Activated T-helper 9 cell treated with anti-CD3 and anti-CD28 coated beads, Interleukin-2, amount 50 U/mL, for 16 hours (primary cell): ENCODE measurements around the gene NPTXR.
"Not testable (repeated sequence)": the region's sequence is repeated elsewhere in the genome, so short reads cannot be mapped to it uniquely, and the experiment has no call there.

Source experiments
- DNase-seq: peaks from one replicate; pipeline ENCODE4 v3.0.0-alpha.2; 2020; ENCODE audit warnings: low read depth

Gene NPTXR

DNA sequence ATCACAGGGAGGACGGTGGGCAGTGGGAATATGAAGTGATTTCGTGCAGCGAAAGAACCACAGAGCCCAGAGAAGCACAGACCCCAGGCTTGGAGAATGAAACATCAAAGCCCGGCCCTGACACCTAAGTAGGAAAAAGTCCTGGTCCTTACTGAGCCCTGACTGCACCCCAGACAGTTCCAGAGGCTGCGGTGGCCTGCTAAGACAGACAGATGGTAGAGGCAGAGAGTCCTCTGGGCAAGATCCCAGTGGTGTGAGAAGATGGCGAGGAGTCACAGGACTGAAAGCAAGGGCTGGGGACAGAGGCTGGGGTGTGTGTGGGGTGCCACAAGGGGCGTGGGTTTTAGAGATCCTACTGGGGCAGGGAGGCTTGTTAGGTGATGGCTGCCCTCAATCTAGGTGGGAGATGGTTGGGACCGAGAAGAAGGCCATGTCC lies 24.5 kb upstream of the NPTXR start:
- no peak for DNase-seq

DNA sequence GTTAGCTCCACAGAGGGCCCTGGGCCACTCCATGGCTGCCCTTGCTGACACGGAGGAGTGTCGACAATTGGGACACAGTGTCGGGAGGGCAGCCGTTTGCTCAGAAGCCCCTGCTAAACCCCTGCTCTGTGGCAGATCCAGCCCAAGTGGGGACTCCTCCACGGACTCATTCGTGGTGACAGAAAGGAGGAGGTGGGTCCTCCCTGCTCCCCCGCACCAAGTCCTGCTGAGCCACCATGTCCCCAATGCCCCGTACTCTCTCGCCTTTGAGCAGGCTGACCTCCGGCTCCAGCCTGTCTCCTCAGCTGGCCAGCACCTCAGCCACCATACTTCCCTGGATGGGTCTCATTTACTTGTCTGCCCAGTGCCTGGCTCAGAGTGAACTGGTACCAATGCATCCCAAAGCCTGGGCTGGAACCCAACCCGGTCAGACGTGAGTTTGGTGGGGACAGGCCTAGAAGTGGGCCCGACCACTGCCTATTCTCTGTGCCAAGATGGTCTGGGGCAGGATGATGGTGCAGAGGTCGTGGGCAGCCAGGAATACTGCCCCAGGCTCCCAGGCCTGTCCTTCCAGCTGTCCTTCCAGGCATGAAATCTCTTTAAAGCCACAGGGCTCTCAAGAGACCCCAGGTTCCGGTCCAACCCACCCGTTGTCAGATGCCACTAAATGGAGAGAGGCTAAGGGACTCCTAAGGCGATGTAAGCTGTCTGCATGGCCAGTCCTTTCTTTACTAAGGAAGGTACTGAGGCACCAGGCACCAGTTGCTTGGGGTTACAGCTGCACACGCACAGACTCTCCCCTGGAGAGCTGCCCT lies 23.9 kb upstream of the NPTXR start:
- DNase-seq = no peak

DNA sequence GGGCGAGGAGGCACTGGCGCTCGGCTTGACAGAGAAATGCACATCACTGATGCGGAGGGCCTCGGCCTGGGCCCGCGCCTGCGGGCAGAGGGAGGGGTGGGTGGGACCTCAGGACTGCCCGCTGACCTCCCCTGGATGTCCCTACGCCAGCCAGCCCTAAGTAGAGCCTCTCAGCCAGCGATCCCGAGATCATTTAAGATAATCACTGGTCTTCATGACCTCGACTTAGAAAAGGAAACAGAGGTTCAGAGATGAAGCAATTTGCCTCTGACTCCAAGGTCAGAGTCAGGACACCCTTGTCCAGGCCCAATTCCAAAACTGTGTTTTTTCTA lies 23.3 kb upstream of the NPTXR start:
- no peak for DNase-seq

DNA sequence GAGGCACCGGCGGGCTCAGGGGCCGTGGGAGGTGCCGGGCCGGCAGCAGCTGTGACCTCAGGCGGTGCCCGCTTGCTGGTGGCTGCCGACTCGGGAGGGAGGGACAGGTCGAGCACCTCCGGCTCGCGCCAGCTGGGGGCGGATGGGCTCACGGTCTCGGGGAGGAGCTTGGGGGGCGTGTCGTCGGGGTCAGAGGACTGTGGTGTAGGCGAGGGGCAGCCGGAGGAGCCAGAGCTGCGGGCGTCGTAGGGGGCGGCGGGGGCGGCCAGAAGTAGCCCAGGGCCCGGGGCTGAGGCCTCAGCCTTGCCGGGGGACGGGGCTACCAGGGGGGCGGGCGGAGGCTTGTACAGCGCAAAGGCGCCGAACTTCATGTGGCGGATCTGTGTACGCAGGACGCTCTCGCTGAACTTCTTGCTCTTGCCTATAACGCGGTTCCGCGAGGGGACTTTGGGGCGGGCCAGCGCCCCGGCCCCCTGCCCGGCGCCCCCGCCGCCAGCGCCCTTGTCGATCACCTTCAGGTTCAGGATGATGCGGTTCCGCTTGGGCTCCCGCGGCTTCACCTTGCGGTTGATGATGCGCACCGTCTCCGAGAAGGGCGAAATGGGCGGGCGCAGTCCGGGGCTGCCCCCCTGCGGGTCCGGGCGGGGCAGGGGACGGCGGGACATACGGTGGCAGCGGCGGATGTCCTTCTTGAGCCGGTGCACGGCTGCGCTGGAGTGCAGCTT lies 22.7 kb upstream of the NPTXR start:
- no peak for DNase-seq

DNA sequence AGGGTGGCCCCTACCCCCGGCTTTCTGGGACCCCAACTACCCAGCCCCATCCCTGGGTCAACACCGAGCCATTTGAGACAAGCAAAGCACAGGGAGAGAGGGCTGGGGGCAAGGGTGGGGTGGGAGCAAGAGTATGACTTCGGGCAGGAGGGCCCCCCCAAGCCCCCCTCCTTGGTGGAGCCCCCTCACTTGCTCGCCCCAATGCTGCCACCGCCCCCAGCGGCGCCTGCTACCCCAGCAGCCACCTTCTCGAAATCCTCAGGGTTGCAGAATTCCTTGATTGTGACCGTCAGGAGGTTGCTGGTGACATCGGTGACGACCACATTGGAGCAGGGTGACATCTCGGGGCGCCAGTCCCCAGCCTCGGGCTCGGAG lies 22.2 kb upstream of the NPTXR start:
- DNase-seq = no peak

DNA sequence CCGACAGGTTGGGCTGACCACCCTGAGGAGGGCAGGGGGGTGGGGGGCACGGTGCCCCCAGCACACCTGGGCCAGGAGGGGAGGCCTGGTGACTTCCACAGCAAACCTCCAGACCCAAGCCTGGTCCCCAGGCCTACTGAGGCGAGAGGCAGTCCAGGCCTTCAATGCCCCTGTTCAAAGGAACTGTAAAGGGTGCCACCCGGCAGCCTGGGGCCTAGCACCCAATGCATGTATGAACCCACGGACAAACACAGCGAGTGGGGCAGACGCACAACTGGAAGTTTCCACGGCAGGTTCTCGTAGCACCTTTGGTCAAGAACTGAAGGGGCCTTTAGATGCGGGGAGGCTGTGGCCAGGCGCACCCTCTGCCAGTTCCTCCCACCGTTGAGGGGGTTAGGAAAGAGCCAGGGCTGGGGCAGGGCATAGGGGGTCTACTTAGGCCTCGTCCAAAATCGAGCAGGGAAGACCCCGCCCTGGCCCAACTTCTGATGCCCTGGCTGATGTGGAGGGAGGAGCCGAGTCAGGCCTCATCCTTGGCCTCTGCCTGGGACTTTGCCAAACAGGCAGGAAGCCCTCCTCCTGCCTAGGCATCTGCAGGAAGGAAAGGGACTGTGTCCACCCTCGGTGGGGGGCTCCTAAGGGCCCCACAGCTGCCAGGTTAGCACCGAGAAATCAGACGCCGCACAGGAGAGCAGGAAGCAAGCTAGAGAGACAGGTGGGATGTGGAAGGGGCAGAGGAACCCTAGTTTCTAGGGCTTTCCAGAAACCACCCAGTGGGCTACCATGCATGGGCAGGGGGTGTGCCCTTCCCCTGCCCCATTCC lies 21.6 kb upstream of the NPTXR start:
- no peak for DNase-seq

DNA sequence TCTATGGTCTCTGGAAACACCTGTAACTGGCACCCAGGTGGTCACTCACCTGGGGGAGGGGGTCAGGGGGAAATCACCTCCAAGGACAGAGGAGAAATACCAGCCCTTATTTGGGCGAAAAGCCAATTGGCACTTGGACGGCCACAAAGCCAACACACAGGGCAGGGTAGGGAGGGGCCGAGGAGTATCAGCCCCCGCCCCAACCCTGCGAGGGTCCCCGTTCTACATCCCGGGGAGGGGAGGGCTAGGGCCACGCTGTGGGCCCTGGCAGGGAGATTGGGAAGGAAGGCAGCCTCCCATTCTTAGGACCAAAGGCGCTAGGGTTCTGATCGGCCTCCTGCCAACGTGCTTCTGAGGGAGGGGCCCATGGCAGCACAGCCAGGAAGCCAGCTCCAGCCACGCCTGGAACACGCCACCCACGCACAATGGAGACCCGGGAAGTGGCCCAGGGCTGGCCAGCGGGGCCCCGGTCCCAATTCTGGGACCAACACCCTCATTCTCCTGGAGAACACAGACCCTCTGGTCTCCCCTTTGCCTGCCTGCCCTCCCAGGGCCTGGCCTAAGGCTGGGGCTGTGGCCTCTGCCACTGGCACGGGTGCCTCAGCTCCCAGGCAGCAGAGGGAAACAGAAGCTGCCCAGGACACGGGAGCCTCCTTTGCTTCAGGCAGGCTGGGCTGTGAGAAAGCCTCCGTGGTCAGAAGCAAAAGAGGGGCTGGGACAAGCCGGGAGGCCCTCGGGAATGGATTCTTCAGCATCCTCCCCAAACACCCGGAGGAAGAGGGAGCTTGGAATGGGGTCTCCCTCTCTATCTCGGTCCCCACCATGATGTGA lies 20.7 kb upstream of the NPTXR start:
- no peak for DNase-seq

DNA sequence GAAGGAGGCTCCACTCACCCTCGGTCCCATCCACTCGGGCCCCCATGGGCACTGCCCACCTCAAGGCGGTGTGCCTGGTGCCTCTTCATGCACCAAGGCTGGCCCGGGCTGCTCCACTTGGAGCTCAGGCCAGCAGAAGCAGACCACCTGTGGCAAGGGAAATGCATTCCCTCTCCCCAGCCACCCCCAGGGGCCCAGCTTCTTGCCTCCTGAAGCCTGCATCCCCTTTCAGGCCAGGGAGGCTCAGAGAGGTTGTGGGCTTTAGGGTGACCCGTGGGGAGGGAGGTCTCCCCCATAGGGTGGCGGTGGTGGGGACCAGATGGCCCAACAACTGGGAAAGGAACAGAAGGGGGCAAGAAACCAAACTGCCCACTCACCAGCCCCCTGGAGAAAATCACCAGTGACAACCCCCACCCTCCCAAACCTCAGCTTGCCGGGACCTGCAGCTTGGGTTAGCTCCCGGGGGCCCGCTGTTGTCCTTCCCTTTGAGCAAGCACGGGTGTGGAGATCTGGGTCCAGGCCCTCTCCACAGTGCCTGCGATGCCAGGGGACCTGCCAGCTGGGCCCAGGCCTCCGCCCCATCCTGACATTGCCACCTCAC lies 19.8 kb upstream of the NPTXR start:
- DNase-seq = no peak

DNA sequence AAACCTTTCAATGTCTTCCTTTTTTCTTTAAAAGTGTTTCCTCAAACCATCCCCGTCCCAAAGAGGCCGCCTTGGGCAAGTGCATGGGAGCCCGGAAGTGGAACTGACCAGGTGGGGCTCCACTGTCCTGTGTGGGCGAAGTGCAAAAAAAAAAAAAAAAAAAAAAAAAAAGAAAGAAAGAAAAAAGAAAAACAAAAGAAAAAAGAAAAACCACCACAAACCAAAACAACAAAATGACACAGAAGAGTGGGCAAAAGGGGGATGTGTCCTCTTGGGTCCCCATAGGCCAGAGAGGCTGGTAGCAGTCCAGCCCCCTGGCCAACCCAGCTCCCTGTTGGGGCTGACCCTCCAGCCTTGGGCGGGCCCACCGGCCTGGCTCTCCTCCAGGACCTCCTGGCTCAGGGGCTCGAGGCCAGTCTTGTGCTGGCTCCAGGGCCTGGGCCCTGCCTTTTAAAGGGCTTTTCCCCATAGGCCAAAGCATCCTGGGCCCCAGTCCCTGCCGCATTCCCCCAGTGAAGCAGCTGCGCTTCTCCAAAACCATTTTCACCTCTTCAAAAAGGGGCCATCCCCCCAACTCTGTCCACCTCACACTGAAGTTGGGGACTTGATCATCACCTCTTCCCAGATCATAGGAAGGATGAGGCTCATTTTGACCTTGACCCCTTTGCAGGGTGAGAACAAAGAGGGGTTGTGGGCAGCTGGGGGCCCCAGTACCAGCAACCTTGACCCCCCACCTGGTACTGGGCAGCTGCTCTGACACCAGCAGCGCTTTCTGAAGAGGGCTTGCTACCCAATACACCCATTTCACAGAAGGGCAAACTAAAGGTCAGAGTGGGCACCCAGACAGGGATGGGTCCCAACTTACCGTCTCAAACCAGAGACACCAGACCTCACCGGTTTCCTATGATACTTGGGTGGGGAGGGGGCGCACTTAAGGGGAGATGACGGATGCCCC lies 18.8 kb upstream of the NPTXR start:
- no peak for DNase-seq

DNA sequence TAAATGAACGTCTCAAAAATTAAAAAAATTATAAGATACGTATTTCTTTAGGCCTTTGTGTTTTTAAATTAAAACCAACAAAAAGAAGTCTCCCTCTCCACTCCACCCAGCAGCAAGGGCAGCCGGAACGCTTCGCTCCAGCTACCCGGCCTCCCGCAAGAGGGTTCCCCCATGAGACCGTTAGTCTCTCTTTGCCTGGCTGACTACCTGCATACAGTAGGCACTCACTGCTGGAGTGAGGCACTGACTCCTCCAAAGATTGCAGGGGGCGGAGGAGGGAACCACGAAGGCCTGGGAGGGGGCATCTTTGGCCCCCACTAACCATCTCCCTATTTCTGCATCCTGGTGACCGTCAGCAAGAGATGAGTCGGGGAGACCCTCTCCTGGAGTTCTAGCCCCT lies 18.1 kb upstream of the NPTXR start:
- no peak for DNase-seq

DNA sequence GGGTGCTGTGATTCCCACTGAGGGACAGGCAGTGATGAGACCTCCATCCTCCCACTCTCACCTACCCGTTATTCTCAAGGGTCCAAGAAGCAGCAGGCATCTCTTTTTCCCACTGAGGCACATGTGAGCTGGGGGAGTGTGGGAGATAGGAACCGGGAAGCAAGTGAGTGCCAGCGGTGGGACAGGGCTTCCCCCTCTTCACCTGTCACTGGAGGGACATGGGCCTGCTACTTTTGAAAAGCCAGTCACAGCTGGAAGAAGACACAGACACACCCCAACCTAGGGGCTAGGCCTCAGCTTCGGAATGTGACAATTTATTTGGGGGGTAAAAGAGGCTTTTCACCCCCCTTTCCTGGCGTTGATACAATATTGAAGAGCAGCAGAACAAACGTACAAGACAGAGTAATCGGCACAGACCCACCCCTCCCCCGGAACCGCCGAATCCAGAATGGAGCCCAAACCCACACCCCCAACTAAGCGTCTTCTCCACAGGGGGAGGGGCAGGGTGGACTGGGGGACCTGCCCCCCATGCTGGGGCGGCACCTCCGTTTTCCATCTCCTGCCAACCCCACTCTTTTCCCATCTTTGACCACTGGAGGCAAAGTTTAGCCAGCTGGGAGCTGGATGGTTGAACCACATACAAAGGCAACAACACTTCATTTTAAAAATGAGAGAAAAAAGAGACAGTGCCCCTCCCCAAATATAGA lies 17.5 kb upstream of the NPTXR start:
- DNase-seq = no peak

DNA sequence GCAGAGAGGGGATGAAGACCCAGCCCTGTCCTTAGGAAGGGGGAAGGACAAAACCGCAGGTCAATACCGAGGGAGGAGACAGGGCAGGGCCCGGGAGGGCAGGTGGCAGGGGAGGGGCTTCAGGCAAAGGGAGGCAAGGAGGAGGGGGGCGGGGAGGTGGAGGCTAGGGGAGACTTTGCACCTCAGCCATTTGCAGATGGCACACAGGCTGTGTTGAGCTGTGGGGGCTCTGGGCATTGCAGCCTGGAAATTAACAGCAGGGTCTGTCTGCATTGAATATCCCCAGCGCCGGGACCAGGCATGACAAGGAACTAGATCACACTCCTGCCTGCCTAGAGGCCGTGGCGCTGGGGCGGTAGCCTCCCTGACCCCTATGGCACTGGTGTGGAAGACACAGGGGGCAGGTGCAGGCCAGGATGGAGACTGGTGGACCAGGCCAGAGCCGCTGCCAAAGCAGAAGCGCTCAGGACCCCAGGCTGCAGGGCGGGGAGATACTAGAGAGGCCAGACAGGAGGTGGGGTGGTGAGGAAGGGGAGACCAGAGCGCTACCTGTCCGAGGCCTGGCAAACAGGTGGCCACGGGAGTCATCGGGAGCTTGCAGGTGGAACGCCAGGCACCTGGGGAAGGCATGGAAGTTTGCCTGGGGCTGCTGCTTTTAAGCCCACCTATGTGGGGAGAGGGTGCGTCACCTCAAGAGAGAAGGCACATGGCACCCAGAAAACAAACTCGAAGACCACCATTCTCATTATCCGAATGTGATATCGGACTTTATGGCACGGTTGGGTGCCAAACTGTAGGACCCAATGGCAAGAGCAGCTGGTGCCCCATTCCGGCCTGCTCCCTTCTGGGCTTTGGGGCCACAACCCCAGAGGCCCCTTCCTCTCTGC lies 16.7 kb upstream of the NPTXR start:
- no peak for DNase-seq

DNA sequence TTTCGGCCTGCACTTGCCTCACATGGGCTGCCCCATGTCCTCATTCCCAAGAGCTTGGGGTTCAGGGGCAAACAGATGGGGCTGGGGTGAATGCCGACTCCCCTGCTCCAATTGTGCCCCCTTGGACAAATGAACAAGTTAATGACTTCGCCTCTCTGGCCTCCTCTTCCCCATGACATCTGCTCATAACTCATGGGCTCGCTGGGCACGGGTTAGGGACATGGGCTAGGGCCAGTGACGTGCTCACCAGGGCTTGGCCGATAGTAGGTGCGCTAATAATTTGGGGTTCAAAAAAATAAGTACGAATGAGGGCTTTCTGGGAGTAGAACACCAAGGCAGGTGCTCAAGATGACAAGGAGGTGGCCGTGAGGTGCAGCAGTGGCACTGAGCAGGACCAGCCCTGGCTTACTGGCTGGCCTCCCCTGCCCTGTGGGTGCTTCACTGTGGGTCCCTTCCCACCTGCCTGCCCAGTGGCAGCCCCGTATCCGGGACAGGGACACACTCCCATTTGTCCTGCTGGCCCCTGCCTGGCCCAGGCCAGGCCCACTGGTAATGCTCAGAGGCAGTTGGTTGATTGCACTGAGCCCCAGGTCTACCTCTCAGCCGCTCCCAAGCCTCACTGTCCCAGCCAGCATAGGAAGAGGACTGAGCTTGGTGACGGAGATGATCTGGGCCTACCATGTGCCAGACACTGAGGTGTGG lies 15.9 kb upstream of the NPTXR start:
- DNase-seq = no peak

DNA sequence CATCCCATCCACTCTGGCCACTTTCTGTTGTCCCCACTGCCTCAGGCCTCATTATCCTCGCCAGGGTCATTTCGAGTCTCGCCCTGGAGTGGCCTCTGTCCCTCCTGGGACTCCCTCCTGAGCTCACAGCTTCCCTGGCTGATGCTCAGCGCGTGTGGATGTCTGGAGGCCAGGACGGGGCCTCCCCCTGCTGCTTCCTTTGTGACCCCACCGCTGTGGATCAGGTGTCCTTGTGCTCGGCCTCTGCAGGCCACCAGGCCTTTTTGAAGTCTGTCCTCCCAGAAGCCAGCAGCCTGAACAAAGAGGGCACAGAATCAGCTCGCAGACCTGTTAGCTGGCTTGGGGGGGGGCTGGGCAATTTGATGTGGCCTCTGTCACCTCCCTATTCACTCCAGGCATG lies 14.7 kb upstream of the NPTXR start:
- no peak for DNase-seq

DNA sequence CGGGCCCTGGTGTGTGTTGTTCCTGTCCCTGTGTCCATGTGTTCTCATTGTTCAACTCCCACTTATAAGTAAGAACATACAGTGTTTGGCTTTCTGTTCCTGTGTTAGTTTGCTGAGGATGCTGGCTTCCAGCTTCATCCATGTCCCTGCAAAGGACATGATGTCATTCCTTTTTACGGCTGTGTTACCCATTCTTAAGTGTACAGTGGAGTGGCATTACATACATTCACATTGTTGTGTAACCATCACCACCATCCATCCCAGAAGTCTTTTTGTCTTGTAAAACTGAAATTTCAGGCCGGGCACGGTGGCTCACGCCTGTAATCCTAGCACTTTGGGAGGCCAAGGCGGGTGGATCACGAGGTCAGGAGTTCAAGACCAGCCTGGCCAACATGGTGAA lies 10.6 kb upstream of the NPTXR start:
- not testable (repeated sequence) for DNase-seq

DNA sequence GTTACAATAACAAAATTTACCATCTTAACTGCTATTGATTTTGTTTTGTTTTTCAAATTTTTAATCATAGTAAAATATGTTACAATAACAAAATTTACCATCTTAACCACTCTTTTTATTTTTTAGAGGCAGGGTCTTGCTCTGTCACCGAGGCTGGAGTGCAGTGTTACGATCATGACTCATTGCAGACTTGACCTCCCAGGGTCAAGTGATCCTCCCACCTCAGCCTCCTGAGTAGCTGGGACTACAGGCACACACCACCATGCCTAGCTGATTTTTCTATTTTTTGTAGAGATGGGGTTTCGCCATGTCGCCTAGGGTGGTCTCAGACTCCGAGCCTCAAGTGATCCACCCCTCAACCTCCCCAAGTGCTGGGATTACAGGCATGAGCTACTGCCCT lies 10.1 kb upstream of the NPTXR start:
- not testable (repeated sequence) for DNase-seq

DNA sequence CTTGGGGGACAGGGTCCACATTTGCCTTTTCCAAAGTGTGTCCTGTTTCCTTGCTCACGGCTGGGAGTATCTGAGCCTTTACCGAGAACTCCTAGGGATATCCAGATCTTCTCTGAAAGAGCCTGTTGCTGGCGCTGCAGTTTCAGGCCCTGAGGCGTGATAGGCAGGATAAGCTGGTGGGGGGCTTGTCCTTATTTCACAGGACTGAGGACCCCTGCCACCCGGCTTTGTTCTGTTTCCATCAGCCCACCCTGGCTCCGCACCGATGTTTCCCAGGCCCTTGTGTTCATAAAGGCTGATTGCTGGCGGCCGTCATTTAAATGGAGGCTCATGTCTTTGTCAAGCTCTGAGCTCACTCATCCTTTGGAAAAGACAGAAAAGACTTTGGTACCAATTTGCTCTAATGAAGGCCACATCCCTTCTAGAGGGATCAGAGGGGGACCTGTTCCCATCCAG lies 9.4 kb upstream of the NPTXR start:
- DNase-seq = no peak

DNA sequence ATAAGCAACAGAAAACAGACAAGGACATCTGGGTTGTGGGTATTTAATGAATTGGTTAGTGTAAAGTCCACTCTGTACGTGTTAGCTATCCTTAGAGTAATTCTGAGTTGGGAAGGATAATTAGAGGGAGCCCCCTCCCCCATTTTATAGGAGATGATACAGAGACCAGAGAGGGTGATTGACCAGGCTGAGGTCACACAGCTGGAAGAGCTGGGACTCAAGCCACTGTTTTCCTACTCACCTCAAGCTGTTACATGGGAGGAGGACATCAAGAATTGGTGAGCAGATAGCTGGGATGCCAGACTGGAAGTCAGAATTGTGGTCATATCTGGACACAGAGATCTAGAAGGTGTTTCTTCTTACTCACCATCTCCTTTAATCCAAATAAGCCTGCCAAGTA lies 8.7 kb upstream of the NPTXR start:
- no peak for DNase-seq
